NCI-H524 treated with DMSO at 0.1 percent for 48 hours (cell line): Measurements from ENCODE around the gene FBXO8.
"Not testable (repeated sequence)": the region's sequence is repeated elsewhere in the genome, so short reads cannot be mapped to it uniquely, and the experiment has no call there.

Experiments
- DNase-seq: peaks from one replicate; lab custom pipeline; 2025; lab: John Stamatoyannopoulos, UW

The FBXO8 gene

GRCh38 chr4:174282836-174283506, 496 bp downstream of the FBXO8 start:
- DNase-seq: peak; percentile 49

- no peak for DNase-seq
Measured at GRCh38 chr4:174281901-174282300, 1.6 kb downstream of the FBXO8 start.

- no peak for DNase-seq
Measured at GRCh38 chr4:174281182-174281737, 2.2 kb downstream of the FBXO8 start.

- DNase-seq: no peak
Measured at GRCh38 chr4:174279433-174280155, 3.9 kb downstream of the FBXO8 start.

- DNase-seq: no peak
Measured at GRCh38 chr4:174278467-174278866, 5.0 kb downstream of the FBXO8 start.

- no peak for DNase-seq
Measured at GRCh38 chr4:174277433-174277832, 6.0 kb downstream of the FBXO8 start.

- no peak for DNase-seq
Measured at GRCh38 chr4:174275101-174275500, 8.4 kb downstream of the FBXO8 start.

- DNase-seq: no peak
Measured at GRCh38 chr4:174274436-174274835, 9.0 kb downstream of the FBXO8 start.

- no peak for DNase-seq
Measured at GRCh38 chr4:174273930-174274329, 9.5 kb downstream of the FBXO8 start.

- DNase-seq: no peak
Measured at GRCh38 chr4:174266416-174266815, 17.1 kb downstream of the FBXO8 start.

- DNase-seq: peak; percentile 25
Measured at GRCh38 chr4:174265916-174266315, 17.6 kb downstream of the FBXO8 start.

- DNase-seq: no peak
Measured at GRCh38 chr4:174263445-174263736, 20.1 kb downstream of the FBXO8 start.

- no peak for DNase-seq
Measured at GRCh38 chr4:174262624-174263444, 20.6 kb downstream of the FBXO8 start.

GRCh38 chr4:174261432-174261831, 22.0 kb downstream of the FBXO8 start:
- DNase-seq: not testable (repeated sequence)

- DNase-seq: no peak
Measured at GRCh38 chr4:174260099-174260498, 23.4 kb downstream of the FBXO8 start.

- DNase-seq: no peak
Measured at GRCh38 chr4:174259580-174259979, 23.9 kb downstream of the FBXO8 start.

- DNase-seq: no peak
Measured at GRCh38 chr4:174256277-174256713, 27.2 kb downstream of the FBXO8 start.

GRCh38 chr4:174255786-174256185, 27.7 kb downstream of the FBXO8 start:
- DNase-seq: no peak

GRCh38 chr4:174255374-174255773, 28.1 kb downstream of the FBXO8 start:
- no peak for DNase-seq

GRCh38 chr4:174254613-174255012, 28.9 kb downstream of the FBXO8 start:
- no peak for DNase-seq

- DNase-seq: no peak
Measured at GRCh38 chr4:174252412-174252811, 31.1 kb downstream of the FBXO8 start.

GRCh38 chr4:174248407-174248806, 35.1 kb downstream of the FBXO8 start:
- peak; percentile 2 for DNase-seq

- DNase-seq: no peak
Measured at GRCh38 chr4:174245714-174246113, 37.8 kb downstream of the FBXO8 start.
